CD4-positive, alpha-beta T cell treated with Interleukin-15 for 1 hour (primary cell): ENCODE data around the gene PLCB1.

Source experiments
- DNase-seq: peaks from one replicate; pipeline ENCODE4 v3.0.0-alpha.2; 2020

PLCB1 gene

DNA sequence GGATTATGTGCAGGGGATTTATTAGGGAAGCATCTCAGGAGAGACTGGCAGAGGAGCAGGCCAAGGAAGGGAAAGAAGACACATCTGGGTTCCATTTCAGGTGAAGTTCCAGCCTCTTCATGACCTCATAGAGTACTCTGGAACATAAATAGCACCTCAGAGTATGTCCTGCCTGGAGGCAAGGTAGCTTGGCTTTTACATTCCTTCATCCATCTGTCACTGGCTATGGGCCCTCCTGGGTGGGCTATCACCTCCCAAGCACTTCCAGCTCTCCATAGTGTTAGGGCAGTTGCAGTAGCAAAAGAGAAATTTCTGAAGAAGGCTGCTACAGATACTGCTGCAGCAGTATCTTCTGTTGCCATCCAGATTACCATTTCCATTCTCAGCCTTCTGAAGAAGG lies 116.0 kb downstream of the PLCB1 start:
- no peak for DNase-seq

DNA sequence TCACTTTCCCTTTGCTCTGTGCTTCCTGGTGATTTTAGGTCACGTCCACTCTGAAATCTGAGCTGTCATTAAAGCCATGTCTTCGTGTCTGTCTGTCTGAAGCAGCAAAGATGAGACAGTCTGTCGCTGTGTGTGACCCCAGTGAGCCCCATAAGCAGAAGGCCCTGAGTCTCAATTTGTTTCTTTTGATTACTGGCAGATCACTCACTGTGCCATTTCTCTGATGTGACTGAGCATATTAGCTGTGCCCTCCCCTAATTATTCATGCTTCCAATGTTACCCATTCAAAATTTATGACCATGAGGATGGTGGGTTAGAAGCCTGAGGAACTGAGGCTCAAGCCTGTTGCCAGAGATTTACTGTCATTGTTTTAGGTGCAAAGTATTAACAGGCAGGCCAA lies 117.6 kb downstream of the PLCB1 start:
- DNase-seq, result no peak

DNA sequence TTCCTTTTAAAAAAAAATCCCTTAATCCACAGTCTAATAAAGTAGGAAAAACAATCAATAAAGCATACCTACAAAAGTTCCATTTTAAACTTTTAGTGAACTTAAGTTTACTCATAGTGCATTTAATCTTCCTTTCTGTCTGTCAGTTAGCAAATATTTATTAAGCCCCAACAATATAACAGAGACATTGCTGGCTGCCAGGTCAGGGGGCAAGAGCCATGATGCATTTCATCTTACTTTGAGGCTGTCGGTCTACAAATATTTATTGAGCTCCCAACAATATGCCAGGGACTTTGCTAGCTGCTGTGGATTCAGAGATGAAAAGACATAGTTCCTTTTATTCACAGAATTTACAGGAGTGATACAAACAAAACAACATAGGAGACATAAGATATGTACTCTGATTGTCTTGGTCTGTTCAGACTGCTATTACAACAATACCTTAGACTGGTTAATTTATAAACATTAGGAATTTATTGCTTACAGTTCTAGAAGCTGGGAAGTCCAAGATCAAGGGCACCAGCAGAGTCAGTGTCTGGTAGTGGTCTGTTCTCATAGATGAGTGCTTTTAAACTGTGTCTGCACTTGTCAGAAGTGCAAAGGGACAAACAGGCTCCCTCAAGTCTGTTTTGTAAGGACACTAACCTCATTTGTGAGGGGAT lies 118.6 kb downstream of the PLCB1 start:
- DNase-seq, result no peak

DNA sequence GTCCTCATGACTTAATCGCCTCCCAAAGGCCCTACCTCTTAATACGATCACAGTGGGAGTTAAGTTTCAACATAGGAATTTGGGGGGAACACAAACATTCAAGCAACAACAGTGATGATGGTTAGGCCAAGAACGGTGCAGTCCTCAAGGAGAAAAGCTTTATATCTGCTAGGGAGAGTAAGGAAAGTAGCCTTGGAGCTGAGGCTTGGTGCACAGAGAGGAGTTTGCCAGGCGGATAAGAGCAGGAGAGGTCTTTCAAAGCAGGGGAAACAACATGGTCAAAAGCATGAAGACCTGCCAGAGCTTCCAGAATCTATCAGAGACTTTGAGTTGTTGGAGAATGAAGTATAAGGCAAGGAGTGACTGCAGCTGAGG lies 119.1 kb downstream of the PLCB1 start:
- DNase-seq, result no peak

DNA sequence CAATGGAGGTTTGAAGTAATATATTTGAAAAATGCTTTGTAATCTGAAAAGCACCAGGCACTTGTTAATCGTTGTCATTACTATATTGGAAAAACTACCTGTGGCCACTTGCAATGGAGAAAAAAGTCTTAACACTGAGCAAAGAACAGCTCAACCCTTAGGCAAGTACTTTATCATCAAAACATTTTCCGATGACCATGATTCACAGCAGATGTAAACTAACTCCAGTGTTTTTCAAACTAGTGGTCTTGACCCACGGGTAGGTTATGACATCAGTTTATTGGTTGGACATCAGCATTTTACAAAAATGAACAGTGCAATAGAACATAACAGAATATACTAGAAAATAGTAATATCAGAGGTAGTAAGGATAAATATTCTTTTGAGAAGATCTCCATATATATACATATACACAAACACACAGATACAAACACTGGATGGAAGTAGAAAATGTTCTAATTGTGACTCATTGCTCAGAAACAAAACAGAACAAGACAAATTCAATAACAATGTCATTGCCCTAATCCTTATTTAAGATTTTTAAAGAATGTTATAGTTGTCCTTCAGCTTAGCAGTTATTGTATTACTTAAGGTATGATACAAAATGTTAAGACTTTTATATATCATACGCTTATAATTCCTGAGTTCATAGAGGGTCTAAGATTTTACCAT lies 123.0 kb downstream of the PLCB1 start:
- no peak for DNase-seq

DNA sequence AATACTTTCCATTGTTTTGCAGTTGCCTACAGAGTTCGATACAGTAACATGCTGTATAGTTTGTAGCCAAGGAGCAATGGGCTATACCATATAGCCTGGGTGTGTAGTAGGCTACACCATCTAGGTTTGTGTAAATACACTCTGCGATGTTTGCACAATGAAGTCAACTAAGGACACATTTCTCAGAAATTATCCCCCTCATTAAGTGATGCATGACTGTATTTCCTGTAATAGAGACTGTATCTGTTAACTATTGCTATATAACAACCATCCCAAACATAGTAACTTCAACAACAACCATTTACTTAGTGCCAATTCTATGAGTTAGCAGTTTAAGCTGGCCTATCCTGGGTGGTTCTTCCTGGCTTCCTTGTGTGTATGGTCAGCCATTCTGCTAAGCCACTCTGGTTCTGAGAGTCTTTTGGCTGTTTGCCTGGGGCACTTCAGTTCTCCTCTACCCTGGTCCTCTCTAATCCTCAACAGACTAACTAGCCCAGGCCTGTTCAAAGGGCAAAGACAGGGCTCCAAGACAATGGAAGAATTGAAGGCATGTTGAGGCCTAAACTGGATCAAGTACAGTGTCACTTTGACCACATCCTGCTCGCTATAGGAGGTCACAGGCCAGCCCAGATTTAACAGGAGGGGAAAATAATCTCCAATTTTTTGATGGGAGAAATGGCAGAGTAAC lies 124.0 kb downstream of the PLCB1 start:
- no peak for DNase-seq

DNA sequence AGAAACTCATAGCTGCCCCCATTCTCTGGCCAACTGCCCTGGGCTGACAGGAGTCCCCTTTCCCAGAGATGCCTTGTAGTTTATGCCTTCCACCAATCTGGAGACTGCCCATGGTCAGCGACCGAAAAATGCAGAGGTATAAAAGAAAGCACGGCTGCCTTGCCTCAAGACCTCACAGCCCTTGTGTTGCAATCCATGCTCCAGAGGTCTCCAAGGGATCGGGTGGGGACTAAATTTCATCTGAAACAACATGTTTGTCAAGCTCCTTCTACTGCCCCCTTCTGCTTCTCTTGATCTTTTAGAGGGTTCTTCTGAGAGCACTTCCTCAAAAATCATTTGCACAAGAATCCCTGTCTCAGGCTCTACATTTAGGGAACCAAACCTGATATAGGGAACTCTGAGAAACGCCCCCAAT lies 128.8 kb downstream of the PLCB1 start:
- DNase-seq, result no peak

DNA sequence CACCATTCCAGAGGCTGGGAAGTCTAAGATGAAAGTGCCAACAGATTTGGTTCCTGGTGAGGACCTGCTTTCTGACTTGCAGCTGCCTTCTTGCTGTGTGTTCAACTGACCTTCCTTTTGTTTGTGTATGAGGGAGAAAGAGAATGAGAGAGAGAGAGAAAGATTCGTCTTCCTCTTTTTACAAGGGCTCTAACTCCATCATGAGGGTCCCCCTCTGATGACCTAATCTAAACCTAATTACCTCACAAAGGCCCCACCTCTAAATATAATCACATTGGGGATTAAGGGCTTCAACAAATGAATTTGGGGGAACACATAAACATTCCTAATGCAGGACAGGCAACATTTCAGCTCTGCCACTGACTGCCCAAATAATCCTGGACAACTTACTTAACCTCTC lies 130.7 kb downstream of the PLCB1 start:
- no peak for DNase-seq

DNA sequence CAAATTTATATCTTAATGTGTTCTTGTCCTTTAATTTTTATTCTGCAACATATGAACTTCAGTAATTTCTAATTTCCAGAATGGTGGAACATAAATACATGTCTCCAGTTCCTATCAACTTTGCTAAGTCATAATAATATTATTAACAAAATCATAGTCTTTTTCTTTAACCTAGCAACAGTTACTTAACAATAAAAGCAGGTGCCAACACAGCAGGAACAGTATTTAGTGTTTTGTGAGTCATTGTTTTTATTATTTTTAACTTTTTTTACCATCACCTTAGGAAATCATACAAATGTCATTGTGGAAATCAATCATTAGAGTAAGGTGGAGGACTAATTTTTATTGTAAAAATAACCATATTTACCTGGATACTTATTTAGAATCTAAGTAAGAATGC lies 133.5 kb downstream of the PLCB1 start:
- no peak for DNase-seq

DNA sequence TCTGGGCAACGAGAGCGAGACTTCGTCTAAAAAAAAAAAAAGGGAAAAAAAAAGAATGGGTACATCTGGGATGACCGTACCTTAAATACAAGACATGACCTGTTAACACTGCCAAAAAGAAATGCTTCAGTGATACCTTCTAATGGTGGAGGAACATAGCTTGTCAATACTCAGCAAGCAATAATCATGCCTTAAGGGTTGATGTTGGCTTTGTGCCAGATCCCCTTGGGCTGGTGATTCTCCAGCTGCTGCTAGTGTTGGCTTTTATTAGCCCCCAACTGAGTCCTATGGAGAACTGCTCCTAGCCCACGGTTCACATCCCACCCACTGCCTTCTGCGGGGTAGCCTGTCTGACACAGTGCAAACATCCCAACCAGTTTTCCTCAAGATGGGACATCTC lies 134.9 kb downstream of the PLCB1 start:
- no peak for DNase-seq

DNA sequence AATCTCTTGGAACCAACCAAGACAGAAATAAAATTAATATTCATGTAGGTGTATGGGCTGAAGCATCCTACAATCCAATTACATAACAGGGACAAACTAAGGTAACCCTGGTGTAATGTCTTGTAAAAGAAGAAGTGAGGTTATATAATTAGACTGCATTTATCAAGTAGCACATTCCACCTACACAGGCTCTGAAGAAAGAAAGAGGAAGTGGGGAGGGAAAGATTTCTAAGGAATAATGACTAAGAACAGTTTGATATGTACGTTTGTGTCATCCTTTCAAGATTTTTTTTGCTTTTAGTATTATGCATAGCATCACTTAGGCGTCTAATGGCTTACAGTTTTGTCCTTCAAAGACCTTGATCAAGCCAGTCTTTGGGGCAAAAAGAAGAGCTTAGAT lies 139.7 kb downstream of the PLCB1 start:
- no peak for DNase-seq

DNA sequence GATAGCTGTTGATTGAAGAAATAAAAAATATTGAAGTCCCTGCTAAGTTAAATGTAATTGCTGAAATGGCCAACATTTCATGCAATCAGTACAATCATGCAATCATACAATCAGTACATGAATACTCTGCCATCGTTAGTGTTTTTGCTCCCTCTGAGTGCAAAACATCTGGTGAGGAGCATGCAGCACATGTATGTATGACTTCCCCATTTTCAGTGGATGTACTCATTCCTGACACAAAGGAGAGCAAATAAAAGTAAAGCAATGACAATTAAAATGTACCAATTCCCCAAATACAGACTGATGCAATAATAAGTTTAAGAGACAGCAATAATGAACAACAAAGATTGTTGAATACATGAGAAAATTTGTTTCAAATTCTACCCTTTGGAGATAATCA lies 140.7 kb downstream of the PLCB1 start:
- DNase-seq, result no peak

DNA sequence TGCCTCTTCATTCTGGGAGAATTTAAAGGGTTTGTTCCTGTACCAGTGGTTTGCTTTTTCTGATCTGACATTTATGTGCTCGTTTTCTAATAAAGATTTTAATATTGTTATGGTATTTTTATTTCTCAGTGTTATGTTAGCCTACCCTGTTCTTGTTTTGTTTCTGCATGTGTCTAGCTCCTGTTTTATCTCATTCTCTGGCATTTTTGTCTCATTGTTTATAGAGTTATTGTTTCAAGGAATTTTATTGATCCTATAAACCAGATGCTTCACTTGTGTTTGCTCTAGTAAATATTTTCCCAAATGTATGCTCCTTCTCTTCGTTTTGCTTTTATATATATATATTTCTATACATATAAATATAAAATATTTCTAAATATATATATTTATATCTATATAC lies 152.8 kb downstream of the PLCB1 start:
- DNase-seq, result no peak

DNA sequence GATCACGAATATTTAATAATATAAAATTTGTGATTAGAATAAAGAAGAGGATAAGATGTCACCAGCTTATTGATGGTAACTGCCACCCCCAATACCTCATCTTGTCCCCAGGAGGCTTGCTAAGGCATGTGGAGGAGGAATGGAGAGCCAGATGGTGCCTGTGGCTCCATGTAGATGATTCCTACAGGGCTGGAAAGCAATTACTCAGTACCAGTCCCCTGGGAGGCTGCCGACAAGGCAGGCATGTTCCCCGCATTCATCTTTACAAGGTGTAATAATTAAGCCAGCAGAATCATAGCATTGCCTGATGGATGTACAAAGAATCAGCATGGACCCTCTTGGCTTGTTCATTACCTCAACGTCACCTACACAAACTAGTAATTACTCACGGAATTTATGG lies 155.3 kb downstream of the PLCB1 start:
- no peak for DNase-seq

DNA sequence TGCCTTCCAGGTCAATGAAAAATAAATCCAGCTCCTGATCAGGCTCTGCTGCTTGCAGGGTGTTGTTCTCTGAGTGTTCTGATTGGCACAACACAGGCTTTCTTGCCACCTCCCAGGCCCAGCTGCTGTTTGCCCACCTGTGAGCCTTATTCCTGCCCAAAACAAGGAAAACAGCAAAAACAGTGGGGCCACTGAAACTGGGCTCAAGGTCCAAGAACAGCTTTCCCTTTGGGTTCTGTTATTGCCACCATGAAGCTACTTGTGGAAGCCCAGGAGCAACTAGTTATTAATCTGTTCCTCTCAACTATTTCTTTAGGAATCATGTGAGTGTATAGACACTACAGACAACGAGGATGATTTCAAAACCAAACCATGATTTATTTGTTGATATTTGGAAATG lies 159.1 kb downstream of the PLCB1 start:
- DNase-seq, result no peak

DNA sequence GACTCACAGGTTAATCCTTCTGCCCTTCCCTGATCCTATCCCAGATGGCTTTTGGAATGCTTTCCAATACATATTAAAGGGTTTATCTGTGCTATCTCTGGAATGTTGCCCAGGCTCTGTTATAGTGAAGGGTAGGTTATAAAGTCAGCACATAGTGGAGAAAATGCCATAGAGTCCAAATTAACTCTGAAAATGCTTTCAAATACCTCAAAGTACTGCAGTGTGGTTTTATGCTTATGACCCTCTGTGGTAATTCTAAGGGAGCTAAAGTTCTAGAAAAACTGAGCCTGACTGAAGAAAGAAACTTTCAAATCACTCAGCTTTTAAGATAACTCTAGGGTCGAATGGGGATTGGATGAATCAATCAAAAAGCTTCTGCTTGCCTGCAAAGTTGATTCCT lies 159.8 kb downstream of the PLCB1 start:
- DNase-seq, result no peak

DNA sequence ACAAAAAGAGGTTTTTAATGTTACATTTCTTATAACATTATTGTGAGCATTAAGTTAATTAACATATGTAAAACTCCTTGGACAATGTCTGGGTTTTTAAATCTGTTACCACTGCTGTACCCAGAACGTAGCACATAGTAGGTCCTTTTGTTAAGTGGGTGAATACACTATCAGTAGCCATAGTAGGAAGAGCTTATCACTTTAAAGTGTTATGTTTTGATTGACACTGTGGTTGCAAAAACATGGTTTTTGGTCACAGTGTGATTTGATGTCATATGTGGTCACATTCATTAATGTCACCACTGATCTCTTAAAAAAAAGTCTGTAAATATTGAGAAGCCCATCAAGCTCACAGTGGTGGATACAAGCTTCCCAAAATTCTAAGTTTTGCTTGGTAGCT lies 160.7 kb downstream of the PLCB1 start:
- no peak for DNase-seq

DNA sequence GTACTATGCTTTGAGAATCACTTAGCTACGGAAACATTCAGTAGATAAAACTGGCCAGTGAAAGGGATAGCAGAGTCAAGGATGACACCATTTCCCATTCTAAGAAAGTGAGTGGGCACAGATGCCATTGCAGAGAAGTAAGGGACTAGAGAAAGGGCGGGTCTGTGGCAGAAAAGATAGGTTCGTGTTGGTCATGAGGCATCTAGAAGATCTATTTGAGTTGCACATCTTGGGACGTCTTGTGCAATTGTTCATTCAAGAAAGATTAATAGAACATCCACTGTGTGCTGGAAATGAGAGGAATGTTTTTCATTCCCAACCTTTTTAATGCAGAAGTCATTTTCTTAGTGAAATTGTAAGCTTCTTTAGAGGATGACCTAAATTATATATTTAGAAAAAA lies 161.7 kb downstream of the PLCB1 start:
- DNase-seq, result no peak

DNA sequence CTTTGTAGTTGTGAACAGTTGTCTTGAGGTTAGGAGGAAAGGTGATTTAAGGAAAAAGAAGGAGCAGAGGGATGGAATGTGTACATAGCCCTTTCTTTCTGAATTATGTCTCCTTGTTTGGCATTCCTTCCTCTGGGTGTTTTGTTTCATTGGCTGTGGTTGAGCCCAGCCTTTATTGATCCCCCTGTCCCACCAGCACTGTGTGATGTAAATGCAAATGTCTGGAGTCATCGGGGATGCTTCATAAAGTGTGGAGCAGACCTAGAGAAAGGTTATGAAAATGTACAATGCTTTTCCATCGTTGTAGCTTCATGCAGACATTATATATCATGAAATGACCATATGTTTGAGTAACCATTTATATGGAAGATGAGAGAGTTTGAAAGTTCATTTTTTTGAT lies 164.5 kb downstream of the PLCB1 start:
- no peak for DNase-seq

DNA sequence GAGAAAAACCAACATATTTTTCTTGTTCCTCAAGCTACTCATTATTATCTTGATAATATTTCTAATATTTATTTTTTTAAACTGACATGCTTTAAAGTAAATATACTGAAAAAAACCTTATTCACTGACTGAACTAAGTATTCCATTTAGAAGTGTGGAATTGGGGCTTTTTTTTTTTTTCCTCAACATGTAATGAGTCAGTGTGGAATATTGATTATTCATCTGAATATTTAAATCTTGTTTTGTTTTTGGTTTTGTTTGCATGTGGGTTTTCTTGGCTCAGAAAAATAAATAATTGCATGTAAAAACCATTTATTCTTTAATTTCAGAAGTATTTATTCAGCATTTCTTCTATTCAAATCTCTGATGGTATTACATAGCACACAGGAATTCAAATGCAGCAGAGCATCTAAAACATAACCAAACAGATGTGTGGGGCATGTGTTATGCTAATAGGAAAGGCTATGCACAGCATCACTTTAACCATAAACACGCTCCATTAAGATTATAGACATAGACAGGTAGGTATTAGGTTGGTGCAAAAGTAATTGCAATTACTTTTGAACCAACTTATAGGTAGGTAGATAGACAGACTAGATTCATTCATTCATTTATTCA lies 166.5 kb downstream of the PLCB1 start:
- DNase-seq, result no peak

DNA sequence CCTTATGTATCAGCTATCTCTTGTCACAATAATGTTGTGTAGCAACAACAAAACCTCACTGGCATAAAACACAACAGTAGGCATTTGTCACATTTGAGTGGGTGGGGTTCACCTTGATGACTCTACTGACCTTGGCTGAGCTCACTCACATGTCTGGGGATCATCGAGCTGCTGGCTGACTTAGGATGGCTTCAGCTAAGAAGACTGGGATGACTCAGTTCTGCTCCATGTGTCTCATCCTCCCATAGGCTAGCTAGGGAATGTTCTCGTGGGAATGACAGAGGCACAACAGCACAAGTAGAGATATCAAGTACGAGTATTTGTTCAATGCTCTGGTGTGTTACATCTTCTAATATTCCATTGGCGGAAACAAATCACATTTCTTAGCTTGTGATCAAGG lies 167.9 kb downstream of the PLCB1 start:
- DNase-seq, result no peak

DNA sequence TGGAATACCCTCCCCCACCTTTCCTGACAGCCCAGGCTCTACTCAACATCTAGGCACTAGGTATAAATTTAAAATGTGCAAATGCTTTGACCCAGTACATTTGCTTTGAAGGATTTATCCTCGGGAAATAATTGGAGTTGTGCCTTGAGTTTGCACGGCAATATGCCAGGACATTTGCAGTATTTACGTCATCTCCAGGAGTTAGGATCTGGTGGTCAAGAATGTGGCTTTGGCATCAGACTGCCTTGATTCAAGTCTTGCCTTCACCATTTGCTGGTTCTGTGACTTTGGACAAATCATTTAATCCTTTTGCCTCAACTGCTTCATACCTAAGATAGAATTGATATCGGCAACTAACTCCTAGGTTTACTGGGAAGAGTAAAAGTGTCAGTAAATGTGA lies 169.6 kb downstream of the PLCB1 start:
- DNase-seq, result no peak

DNA sequence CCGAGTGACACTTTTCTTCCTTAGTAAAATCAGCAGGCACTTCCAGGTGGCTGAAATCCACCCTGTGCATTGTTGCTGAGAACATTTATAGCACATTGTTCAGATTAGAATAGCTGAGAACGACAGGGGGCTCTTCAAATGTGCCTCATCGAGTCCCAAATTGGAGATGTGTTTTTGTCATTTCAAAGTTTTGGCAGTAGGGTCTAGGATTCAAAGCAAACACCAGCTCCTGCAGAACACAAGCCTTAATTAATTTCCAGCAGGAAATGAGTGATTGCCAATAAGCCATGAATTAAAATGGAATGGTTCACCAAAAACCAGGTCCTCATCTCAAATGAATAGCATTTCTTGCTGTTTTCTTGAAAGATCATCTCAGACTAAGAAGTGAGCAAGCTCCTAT lies 171.6 kb downstream of the PLCB1 start:
- no peak for DNase-seq

DNA sequence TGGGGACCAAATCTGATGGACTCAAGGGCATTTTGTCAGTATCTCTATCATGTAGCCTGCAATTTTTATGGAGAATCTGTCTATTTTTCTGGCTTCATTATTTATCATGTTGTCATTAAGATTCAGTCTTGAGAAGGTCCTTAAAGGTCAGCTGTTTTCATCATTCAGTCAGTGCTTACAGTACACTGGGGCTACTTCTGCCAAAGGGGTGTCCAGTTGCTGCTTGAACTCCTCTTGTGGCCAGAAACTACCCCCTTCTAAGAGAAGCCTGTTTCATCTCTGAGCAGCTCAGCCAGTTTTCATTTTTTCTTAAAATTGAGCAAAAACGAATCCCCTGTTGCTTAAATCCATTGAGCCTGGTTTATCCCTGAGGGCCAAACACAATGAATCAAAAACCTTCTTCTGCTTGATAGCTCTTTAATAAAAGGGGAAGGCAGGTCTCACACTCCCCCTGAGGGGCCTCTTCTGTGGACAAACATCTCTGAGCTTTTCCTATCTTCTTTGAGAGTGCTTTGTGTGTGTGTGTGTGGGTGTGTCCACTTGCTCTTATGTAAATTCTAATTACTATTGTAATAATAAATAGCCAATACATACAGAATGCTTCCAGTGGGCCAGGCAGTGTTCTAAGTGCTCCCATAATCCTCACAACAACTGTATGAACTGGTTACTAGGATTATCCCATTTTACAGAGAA lies 172.2 kb downstream of the PLCB1 start:
- no peak for DNase-seq
